ENCODE measurements around the gene SMC1A. TPM values are rescaled to one million over a fixed set of nuclear protein-coding genes. Genes with fewer than 3 reads are reported as not detected.

The SMC1A gene
- total and polyA plus RNA-seq, 2 of the 8 experiments (the other 6 are each of a cell fraction or from before 2014, with no cell fraction given), result 22.2 to 98.1 TPM

DNA sequence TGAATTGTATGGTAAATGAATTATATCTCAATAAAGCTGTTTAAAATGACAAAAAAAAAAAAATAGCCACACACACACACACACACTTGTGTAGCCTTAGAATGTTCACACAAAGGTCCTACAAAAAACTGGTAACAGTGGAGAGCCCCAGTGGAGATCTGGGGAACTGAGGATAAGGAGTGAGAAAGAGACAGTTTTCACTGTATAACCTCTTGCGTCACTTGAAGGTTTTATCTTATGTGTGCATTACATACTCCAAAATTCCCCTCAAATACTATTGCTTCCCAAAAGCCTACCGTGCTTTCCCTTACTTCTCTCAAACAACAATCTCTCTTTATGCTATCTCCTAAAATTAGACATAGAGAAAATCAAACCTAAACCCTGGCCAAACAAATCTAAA, 67.8 kb downstream of the SMC1A start:
- Histone ChIP-seq H3K23me2 (ENCODE audit: low read depth, low read length) (no peaks in the 10 kb centered on the region), H2AFZ (ENCODE audit: low read length) (no peak overlapping the region), H3K4ac (replicated peaks; ENCODE audit: insufficient read length, low read depth, low read length) (no peak overlapping the region), H4K91ac (replicated peaks; ENCODE audit: insufficient read length, low read length) (no peak overlapping the region), H3K4me3 (ENCODE audit: extremely low read depth in 1 of 4, insufficient read depth in 2 of 4, low read depth in 3 of 4, low read length in 4 of 4) (no peak overlapping the region), H3K36me3 (ENCODE audit: control insufficient read depth in 2 of 4, insufficient read depth in 4 of 4, low read length in 3 of 4) (no peaks in the 10 kb centered on the region), H3K4me2 (ENCODE audit: insufficient read depth in 1 of 2, low read depth in 2 of 2, low read length in 2 of 2) (no peak overlapping the region), H4K8ac (ENCODE audit: extremely low read depth, insufficient read depth, low read length) (no peak overlapping the region), H3K23ac (ENCODE audit: insufficient read length) (no peak overlapping the region), H3K56ac (replicated peaks; ENCODE audit: insufficient read length, low read depth, low read length) (no peak overlapping the region), H3K9ac (replicated peaks in 1 of 4; ENCODE audit: extremely low read depth in 1 of 4, low read depth in 3 of 4, low read length in 3 of 4) (no peak overlapping the region), H2BK20ac (ENCODE audit: low read length) (no peak overlapping the region), H2BK12ac (ENCODE audit: low read depth, low read length) (no peak overlapping the region), H4K5ac (ENCODE audit: insufficient read length, low read depth, low read length) (no peak overlapping the region), H3K18ac (ENCODE audit: extremely low read depth, low read length) (no peak overlapping the region), H2BK120ac (replicated peaks; ENCODE audit: low read depth, low read length) (no peak overlapping the region), H3K4me1 (replicated peaks in 1 of 4; ENCODE audit: control insufficient read depth in 3 of 4, insufficient read depth in 4 of 4, low read length in 3 of 4) (no peaks in the 10 kb centered on the region), H3K79me2 (ENCODE audit: control insufficient read depth in 1 of 2, insufficient read depth in 2 of 2, low read length in 2 of 2) (no peaks in the 10 kb centered on the region), H2AK5ac (ENCODE audit: low read depth, low read length) (no peak overlapping the region), H2BK5ac (ENCODE audit: low read depth, low read length) (no peak overlapping the region), H3K79me1 (ENCODE audit: low read depth, low read length) (no peaks in the 10 kb centered on the region), H3K27me3 (replicated peaks in 1 of 4; ENCODE audit: control insufficient read depth in 3 of 4, extremely low read depth in 1 of 4, insufficient read depth in 3 of 4, low read length in 3 of 4) (no peaks in the 10 kb centered on the region), H4K20me1 (replicated peaks in 1 of 2; ENCODE audit: control insufficient read depth in 1 of 2, insufficient read depth in 2 of 2, low read length in 2 of 2) (no peaks in the 10 kb centered on the region), H2BK15ac (ENCODE audit: low read length) (no peak overlapping the region), H3K9me3 (ENCODE audit: insufficient read depth in 2 of 2, low read depth in 1 of 2, low read length in 1 of 2) (no peaks in the 10 kb centered on the region), H3K14ac (ENCODE audit: insufficient read length) (no peak overlapping the region), H3K27ac (ENCODE audit: low read depth, low read length) (no peak overlapping the region)
- FAIRE-seq (no peak), DNase-seq (ENCODE audit: low read depth in 1 of 2, low spot score in 2 of 2) (no peak)
- TF ChIP-seq CEBPB (IDR thresholded peaks at IDR 0.05; ENCODE audit: low read depth, low read length) (no peak), CREB1 (IDR thresholded peaks at IDR 0.05) (no peak), POLR2AphosphoS5 (IDR thresholded peaks at IDR 0.05; ENCODE audit: low read depth, low read length) (no peak), NANOG (IDR thresholded peaks at IDR 0.05; ENCODE audit: insufficient read depth, low read depth, low read length, poor library complexity, severe bottlenecking) (no peak), PHF8 (conservative IDR thresholded peaks at IDR 0.05; ENCODE audit: low read depth, low read length) (no peak), NRF1 (IDR thresholded peaks at IDR 0.05; ENCODE audit: low read depth, low read length) (no peak), TCF12 (IDR thresholded peaks at IDR 0.05; ENCODE audit: low read depth, low read length) (no peak), SUZ12 (IDR thresholded peaks at IDR 0.05; ENCODE audit: low read length) (no peak), RNF2 (IDR thresholded peaks at IDR 0.05; ENCODE audit: borderline replicate concordance, low read depth, low read length, missing control alignments, poor library complexity, severe bottlenecking) (no peak), SIX5 (IDR thresholded peaks at IDR 0.05; ENCODE audit: low read depth, low read length) (no peak), YY1 (IDR thresholded peaks at IDR 0.05; ENCODE audit: low read depth, low read length) (no peak), EGR1 (IDR thresholded peaks at IDR 0.05; ENCODE audit: borderline replicate concordance, low read depth, low read length) (no peak), TAF7 (optimal IDR thresholded peaks at IDR 0.05; ENCODE audit: borderline replicate concordance, low read depth, low read length) (no peak), TAF1 (IDR thresholded peaks at IDR 0.05; ENCODE audit: low read depth, low read length) (no peak), RFX5 (IDR thresholded peaks at IDR 0.05; ENCODE audit: borderline replicate concordance, low read depth, low read length) (no peak)
- POLR2A ChIA-PET (ENCODE audit: partially characterized antibody), result no interaction called here
- CTCF ChIA-PET (ENCODE audit: partially characterized antibody), result interaction anchor here (1.2 kb wide), 1 partner anchor 42 kb away, joined by 3 read pairs; no protein-coding TSS in a partner anchor
- 97% methylated on average over 2 of the region's 2 CpGs; no CpG with 5 or more reads in 1 of the 2 experiments for whole genome bisulfite sequencing, 2 experiments (ENCODE audit: extremely low coverage in 1 of 2, insufficient coverage in 1 of 2, insufficient read length in 1 of 2, insufficient replicate concordance in 2 of 2, low coverage in 1 of 2, low lambda C conversion rate in 2 of 2, missing lambda C conversion rate in 1 of 2)
